SK-N-SH (cell line): ENCODE measurements around the gene AOAH.

ENCODE experiments used
- EP300 ChIP-seq, 2 experiments: IDR thresholded peaks; 2 replicates each; pipeline versions ENCODE4 v1.4.0 to v1.6.1; 2012; ENCODE audit warnings: borderline replicate concordance in 1 of 2, low read depth in 1 of 2, low read length in 1 of 2
- POLR2AphosphoS5 ChIP-seq: IDR thresholded peaks from 2 replicates; pipeline ENCODE4 v1.6.1; 2012; ENCODE audit warnings: low read depth, low read length
- RAD21 ChIP-seq: IDR thresholded peaks from 2 replicates; pipeline ENCODE4 v1.6.1; 2012; ENCODE audit warnings: mild to moderate bottlenecking, low read length
- TF ChIP-seq, protein P1 (sequence below): fragments of 200-600 bp; sonication (generic); IDR thresholded peaks from 2 replicates; pipeline ENCODE4 v1.6.1; 2017; ENCODE audit warnings: antibody characterized with exemption, mild to moderate bottlenecking, moderate library complexity

DNA sequence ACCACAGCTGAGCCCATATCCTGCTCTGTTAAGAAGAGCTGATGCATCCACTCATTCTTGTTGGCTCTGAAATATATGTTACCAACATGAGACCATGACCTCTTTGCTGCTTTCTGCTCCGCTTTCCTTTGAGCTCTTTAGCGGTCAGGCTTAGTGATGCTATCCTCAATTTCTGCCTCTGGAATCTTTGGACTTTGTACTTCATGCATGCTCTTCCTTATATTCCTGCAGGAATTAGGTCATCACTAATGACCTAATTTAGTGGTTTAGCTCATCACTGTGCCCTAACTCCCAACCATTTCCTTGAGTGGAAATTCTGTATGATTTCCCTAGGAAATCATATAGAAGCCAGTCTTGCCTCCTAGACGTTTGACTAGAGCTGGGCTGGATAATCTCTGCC is 119.5 kb downstream of the AOAH start:
- TF ChIP-seq, protein P1, sequence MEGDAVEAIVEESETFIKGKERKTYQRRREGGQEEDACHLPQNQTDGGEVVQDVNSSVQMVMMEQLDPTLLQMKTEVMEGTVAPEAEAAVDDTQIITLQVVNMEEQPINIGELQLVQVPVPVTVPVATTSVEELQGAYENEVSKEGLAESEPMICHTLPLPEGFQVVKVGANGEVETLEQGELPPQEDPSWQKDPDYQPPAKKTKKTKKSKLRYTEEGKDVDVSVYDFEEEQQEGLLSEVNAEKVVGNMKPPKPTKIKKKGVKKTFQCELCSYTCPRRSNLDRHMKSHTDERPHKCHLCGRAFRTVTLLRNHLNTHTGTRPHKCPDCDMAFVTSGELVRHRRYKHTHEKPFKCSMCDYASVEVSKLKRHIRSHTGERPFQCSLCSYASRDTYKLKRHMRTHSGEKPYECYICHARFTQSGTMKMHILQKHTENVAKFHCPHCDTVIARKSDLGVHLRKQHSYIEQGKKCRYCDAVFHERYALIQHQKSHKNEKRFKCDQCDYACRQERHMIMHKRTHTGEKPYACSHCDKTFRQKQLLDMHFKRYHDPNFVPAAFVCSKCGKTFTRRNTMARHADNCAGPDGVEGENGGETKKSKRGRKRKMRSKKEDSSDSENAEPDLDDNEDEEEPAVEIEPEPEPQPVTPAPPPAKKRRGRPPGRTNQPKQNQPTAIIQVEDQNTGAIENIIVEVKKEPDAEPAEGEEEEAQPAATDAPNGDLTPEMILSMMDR: no peak
- TF ChIP-seq EP300 (IDR thresholded peaks at IDR 0.05; ENCODE audit: borderline replicate concordance in 1 of 2, low read depth in 1 of 2, low read length in 1 of 2) (no peak), POLR2AphosphoS5 (no peak), RAD21 (no peak)
